Measurements from ENCODE around the gene PDE3B. TPM values are rescaled to one million over a fixed set of nuclear protein-coding genes. Genes with fewer than 3 reads are reported as not detected.

Gene PDE3B
- total and polyA plus RNA-seq, 2 of the 4 experiments (the other 2 are of a cell fraction): 0.21 to 1.3 TPM

DNA sequence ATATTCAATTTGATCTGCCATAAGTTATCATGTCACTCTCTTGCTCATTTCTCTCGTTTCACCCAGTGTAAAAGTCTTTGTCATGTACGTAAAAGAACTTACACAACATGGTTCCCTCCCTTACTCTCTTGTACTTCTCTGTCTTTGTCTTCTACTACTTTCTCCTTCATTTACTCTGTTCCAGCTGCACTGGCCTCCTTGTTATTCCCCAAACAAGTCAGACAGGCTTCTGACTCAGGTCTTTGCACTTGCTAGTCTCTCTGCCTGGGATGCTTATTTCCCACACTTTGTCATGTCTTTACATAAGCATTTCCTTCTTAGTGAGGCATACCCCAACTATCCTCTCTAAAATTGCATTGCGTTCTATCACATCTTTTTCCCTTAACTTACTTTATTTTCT lies 131.1 kb downstream of the PDE3B start:
- no peak overlapping the region for H2AFZ ChIP-seq (replicated peaks; ENCODE audit: low read length, poor library complexity)
- H4K5ac ChIP-seq (ENCODE audit: low read depth, low read length): no peak overlapping the region
- H3K56ac ChIP-seq (ENCODE audit: extremely low read depth, insufficient read depth, low read length): no peak overlapping the region
- H2AK5ac ChIP-seq (ENCODE audit: low read depth, low read length): no peak overlapping the region
- H2BK20ac ChIP-seq (ENCODE audit: low read depth, low read length): no peak overlapping the region
- no peak overlapping the region for H3K14ac ChIP-seq (replicated peaks; ENCODE audit: low read depth, low read length)
- CTCF ChIA-PET: no interaction called here
- H2BK5ac ChIP-seq (ENCODE audit: low read depth, low read length, poor library complexity, severe bottlenecking): no peak overlapping the region
- H3K4me3 ChIP-seq (ENCODE audit: insufficient read depth, low read depth, low read length): no peak overlapping the region
- no peaks in the 10 kb centered on the region for H3K9me3 ChIP-seq (ENCODE audit: control insufficient read depth, insufficient read depth, low read length)
- ATAC-seq (ENCODE audit: low read depth): no peak
- no peak overlapping the region for H3K4me2 ChIP-seq (ENCODE audit: low read depth, low read length)
- BruUV-seq (replicated peaks): no TSS peak
- no peaks in the 10 kb centered on the region for H3K27me3 ChIP-seq (ENCODE audit: control insufficient read depth, insufficient read depth, low read length)
- H3K23ac ChIP-seq (ENCODE audit: low read depth, low read length): no peak overlapping the region
- H4K91ac ChIP-seq (ENCODE audit: insufficient read depth, low read depth, low read length): no peak overlapping the region
- intact Hi-C loops (cut with micrococcal nuclease): no loop called here
- no peaks in the 10 kb centered on the region for H3K36me3 ChIP-seq (ENCODE audit: control insufficient read depth, insufficient read depth, low read length)
- peak; percentile 3 for DNase-seq
- POLR2A ChIA-PET (ENCODE audit: unreplicated experiment): no interaction called here
- H2AK9ac ChIP-seq (replicated peaks; ENCODE audit: low read depth, low read length, poor library complexity): no peak overlapping the region
- no peaks in the 10 kb centered on the region for H3K79me1 ChIP-seq (ENCODE audit: low read depth in 1 of 2, low read length in 2 of 2)
- no peak overlapping the region for H4K8ac ChIP-seq (ENCODE audit: low read depth in 2 of 2, low read length in 2 of 2)
- H3K27ac ChIP-seq (ENCODE audit: insufficient read depth, low read length): no peak overlapping the region
- H2BK15ac ChIP-seq (ENCODE audit: low read depth, low read length): no peak overlapping the region
- H4K20me1 ChIP-seq (ENCODE audit: insufficient read depth, low read length): no peaks in the 10 kb centered on the region
- WGBS, 2 experiments (ENCODE audit: extremely low coverage in 2 of 2, insufficient read length in 1 of 2): 64 to 100% methylated on average over 1 to 2 of the region's 3 CpGs
- H3K9ac ChIP-seq (ENCODE audit: low read depth, low read length): no peak overlapping the region
- no peaks in the 10 kb centered on the region for H3K4me1 ChIP-seq (ENCODE audit: control insufficient read depth, insufficient read depth, low read length)
- H3K18ac ChIP-seq (ENCODE audit: low read depth, low read length): no peak overlapping the region
- dilution Hi-C loops (cut with HindIII; ENCODE audit: low sequenced_read_pairs, unreplicated experiment): no loop called here
- no peak overlapping the region for H2BK120ac ChIP-seq (ENCODE audit: low read depth, low read length)
- no peak for TF ChIP-seq BHLHE40 (IDR thresholded peaks at IDR 0.05; ENCODE audit: low read depth, low read length)
- no peak for TF ChIP-seq POLR2A (IDR thresholded peaks at IDR 0.05; ENCODE audit: low read depth, low read length)
- no peak for TF ChIP-seq NFE2L2 (IDR thresholded peaks at IDR 0.05; ENCODE audit: low read depth, low read length)
- no peak for TF ChIP-seq SMC3 (IDR thresholded peaks at IDR 0.05; ENCODE audit: low read depth, low read length)
- no peak for TF ChIP-seq CEBPB (IDR thresholded peaks at IDR 0.05; ENCODE audit: low read depth, low read length)
- TF ChIP-seq MXI1 (IDR thresholded peaks at IDR 0.05; ENCODE audit: borderline replicate concordance, low read depth, low read length): no peak
- TF ChIP-seq RCOR1 (IDR thresholded peaks at IDR 0.05; ENCODE audit: insufficient replicate concordance, low read length): no peak
- TF ChIP-seq RFX5 (IDR thresholded peaks at IDR 0.05; ENCODE audit: low read depth, low read length): no peak
- TF ChIP-seq RAD21 (IDR thresholded peaks at IDR 0.05; ENCODE audit: low read length): no peak
- TF ChIP-seq, protein P1, sequence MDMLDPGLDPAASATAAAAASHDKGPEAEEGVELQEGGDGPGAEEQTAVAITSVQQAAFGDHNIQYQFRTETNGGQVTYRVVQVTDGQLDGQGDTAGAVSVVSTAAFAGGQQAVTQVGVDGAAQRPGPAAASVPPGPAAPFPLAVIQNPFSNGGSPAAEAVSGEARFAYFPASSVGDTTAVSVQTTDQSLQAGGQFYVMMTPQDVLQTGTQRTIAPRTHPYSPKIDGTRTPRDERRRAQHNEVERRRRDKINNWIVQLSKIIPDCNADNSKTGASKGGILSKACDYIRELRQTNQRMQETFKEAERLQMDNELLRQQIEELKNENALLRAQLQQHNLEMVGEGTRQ (IDR thresholded peaks at IDR 0.05; ENCODE audit: low read depth, low read length): no peak
- no peak for TF ChIP-seq FOS (IDR thresholded peaks at IDR 0.05; ENCODE audit: low read depth, low read length)
- TF ChIP-seq, protein P2, sequence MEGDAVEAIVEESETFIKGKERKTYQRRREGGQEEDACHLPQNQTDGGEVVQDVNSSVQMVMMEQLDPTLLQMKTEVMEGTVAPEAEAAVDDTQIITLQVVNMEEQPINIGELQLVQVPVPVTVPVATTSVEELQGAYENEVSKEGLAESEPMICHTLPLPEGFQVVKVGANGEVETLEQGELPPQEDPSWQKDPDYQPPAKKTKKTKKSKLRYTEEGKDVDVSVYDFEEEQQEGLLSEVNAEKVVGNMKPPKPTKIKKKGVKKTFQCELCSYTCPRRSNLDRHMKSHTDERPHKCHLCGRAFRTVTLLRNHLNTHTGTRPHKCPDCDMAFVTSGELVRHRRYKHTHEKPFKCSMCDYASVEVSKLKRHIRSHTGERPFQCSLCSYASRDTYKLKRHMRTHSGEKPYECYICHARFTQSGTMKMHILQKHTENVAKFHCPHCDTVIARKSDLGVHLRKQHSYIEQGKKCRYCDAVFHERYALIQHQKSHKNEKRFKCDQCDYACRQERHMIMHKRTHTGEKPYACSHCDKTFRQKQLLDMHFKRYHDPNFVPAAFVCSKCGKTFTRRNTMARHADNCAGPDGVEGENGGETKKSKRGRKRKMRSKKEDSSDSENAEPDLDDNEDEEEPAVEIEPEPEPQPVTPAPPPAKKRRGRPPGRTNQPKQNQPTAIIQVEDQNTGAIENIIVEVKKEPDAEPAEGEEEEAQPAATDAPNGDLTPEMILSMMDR (conservative IDR thresholded peaks at IDR 0.05; ENCODE audit: low read depth, low read length): no peak
- TF ChIP-seq ELK1 (IDR thresholded peaks at IDR 0.05; ENCODE audit: borderline replicate concordance, low read depth, low read length): no peak
- in situ Hi-C loops (cut with MboI; ENCODE audit: low sequenced_read_pairs): no loop called here
- no peak overlapping the region for H3K4ac ChIP-seq (ENCODE audit: low read depth, low read length)
- H3K9me1 ChIP-seq (ENCODE audit: insufficient read depth, low read length): no peaks in the 10 kb centered on the region

All from IMR-90 (cell line).